ENCODE measurements around the gene PRDM8.

Gene PRDM8

DNA sequence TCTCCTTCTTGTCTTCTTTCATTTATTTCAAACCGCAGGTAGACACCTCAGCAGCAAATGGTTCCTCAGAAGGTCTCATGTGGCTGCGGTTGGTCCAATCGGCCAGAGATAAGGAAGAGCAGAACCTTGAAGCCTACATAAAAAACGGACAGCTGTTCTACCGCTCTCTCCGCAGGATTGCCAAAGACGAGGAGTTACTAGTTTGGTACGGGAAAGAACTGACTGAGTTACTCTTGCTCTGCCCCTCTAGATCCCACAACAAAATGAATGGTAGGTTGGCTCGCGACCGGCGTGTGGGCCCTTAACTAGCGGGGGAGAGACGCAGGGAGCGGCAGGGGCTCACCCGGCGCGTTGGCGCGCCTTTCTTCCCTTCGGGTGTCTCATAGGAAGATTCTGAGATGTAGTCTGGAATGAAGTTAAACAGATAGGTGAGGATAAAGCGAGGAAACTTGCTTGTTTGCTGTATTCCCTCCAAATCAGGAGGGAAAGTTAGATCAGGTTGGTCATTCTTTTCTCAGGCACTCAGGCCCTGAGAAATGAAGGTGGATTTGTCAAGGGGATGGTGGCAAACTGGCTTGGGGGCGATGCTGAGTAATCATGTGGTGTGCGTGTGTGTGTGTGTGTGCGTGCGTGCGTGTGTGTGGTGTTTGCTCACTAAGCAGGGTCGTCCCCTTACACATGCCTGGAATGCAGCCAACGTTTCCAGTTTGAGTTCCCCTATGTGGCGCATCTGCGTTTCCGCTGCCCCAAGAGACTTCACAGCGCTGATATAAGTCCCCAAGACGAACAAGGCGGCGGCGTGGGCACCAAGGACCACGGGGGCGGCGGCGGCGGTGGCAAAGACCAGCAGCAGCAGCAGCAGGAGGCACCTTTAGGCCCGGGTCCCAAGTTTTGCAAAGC lies 4.2 kb downstream of the PRDM8 start:
- DNase-seq (ENCODE audit: low read depth) = peak; percentile 47

DNA sequence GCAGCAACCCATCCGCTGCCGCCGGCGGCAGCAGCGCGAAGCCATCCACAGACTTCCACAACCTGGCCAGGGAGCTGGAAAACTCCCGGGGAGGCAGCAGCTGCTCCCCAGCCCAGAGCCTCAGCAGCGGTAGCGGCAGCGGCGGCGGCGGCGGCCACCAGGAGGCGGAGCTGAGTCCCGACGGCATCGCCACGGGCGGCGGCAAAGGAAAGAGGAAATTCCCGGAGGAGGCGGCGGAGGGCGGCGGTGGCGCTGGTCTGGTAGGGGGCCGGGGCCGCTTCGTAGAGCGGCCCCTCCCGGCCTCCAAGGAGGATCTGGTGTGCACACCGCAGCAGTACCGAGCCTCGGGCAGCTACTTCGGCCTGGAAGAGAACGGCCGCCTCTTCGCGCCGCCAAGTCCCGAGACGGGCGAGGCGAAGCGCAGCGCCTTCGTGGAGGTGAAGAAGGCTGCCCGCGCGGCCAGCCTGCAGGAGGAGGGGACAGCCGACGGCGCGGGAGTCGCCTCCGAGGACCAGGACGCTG lies 4.9 kb downstream of the PRDM8 start:
- peak; percentile 62 for DNase-seq (ENCODE audit: low read depth)

DNA sequence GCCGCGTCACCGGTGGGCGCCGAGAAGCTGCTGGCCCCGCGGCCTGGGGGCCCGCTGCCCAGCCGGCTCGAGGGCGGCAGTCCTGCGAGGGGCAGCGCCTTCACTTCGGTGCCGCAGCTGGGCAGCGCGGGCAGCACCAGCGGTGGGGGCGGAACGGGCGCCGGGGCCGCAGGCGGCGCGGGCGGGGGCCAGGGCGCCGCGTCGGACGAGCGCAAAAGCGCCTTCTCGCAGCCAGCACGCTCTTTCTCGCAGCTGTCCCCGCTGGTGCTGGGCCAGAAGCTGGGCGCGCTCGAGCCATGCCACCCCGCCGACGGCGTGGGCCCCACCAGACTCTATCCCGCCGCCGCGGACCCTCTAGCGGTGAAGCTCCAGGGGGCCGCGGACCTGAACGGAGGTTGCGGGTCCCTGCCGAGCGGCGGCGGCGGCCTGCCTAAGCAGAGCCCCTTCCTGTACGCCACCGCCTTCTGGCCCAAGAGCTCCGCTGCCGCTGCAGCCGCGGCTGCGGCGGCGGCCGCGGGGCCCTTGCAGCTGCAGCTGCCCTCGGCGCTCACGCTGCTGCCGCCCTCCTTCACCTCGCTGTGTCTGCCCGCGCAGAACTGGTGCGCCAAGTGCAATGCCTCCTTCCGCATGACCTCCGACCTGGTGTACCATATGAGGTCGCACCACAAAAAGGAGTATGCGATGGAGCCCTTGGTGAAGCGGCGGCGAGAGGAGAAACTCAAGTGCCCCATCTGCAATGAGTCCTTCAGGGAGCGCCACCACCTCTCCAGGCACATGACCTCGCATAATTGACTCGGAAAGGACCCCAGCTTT lies 5.6 kb downstream of the PRDM8 start:
- no peak for DNase-seq (ENCODE audit: low read depth)

DNA sequence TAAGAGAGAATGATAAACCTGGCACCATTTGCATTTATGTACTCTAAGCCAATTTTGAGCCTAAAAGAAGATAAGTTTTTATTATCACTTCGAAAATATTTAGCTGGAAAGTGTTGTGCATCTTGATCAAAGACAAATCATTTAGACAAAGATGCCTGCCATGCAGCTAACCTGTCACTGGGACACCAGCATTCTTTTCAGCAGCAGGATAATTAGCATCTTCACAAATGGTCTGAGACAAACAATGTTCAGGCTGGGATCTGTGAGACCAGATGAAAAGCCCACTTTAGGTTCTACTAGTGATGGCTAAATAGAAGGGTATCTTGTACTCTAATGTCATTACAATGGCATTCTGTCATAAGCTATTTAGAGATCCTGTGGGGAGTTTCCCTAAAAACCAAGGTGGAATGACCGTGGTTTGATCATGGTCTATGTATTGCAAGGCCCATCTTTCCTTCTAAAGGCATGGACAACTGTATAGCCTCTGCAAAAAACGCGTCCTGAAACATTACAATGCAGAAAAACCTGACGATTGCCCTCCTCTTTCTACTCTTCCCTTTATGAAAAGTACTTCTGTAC lies 7.2 kb downstream of the PRDM8 start:
- DNase-seq (ENCODE audit: low read depth) = no peak

DNA sequence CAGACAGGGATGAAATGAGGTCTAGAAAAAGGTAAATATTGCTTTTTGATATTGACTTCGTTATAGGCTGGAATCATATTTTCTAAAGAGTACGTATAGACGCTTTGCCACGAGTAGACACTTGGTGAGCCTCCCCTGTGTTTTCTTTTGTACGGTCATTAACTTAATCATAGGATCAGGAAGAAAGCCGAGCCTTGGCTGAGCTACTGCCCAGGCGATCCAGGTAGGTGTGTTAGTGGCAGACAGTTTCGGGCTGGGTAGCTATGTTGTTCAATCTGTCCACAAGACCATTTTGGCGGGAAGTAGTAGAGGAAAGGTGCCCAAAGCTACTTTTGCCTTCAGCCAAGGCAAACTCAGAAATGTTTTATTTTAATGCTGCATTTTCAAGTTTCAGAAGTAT lies 8.8 kb downstream of the PRDM8 start:
- DNase-seq (ENCODE audit: low read depth) = no peak

DNA sequence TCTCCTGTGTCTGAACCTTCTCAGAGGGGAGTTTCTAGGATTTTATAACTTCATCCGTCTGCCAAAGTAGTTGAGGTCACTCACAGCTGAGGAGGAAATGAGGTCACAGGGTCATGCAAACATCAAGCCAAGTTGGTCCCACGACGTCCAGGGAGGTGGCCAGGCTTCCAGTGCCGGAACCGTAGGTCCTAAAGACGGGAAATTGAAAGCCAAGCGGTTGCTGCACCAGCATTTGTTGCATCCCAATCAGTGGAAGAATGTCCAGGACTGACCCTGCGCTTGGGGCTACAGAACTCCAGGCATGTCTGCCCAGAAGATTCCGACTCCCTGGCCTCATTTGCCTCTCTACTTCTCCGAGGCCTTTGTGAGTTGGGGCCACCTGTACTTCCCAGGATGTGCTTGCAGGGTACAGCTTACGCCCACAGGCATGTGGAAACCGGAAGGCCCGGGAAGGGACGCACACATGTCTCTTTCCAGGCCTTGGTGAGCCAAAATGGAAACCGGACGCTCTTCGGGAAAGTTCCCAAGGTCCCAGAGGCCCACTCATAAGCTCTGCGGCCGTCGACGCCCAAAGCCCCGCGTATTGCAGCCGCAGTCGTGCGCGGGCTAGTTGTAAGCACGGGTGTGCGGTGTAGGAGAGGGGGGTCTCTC lies 9.3 kb downstream of the PRDM8 start:
- no peak for DNase-seq (ENCODE audit: low read depth)

DNA sequence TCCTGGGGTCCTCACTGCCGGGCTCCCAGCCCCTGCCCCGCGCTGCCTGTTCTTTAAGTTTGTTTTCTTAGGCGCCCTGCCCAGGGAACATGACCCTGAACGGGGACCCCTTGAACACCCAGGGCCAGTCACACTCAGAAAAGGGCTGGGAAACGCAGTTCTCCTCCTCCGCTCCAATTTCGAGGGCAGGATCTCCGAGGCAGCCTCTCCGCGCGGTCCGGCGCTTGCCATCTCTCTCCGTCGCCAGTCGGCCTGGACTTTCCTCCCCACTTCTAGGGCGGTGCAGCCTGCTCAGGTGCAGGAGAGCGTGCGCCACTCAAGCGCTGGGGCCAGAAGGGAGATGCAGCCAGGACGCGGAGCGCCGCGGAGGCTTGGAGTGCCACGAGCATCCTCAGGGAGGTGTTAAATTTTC lies 9.9 kb downstream of the PRDM8 start:
- DNase-seq (ENCODE audit: low read depth) = no peak

DNA sequence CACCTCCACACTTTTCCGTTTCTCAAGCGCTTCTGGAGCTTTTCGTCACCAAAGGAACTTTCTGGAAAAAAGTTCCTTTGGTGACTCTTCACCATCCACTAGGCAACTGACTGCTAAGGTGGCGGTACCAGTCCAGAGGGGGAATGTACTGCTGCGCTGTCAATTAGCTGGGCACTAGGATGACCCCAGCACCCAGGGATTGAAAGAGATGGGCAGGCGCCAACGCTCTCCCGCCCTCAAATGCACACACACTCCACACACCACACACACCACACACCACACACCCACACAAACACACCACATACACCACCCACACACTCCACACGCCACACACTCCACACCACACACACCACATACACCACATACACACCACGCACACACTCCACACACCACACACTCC lies 10.4 kb downstream of the PRDM8 start:
- DNase-seq (ENCODE audit: low read depth) = no peak

DNA sequence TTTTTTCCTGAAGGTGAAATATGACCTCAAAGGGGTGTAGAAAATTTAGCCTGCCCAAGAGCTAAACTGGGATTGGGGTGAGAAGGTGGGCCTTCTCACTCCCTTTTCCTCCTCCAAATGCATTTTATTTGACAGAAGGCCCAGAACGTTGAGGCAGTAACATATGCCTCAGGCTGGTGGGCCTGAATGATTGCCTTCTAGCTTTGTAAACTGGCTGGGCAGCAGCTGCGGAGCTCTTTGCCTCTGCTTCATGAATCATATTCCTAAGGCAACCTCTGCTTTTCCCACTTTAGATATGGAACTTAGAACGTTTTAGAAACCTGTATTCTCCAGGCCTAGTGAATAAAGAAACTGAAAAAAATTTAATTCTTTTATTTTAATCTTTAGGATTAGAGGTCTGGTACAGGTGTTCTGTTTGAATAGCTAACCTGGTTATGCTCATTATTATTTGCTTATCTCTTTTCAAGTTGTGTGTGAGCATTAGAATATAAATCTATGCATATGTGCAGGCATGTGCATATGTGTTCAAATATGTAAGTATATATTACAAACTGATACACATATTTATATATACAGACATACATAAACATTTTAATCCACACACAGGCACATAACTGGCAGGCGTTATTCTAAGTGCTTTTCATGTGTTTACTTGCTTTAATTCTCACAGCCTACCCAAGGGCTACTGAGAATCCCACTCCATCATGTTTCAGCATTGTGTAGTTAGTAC lies 11.5 kb downstream of the PRDM8 start:
- no peak for DNase-seq (ENCODE audit: low read depth)

DNA sequence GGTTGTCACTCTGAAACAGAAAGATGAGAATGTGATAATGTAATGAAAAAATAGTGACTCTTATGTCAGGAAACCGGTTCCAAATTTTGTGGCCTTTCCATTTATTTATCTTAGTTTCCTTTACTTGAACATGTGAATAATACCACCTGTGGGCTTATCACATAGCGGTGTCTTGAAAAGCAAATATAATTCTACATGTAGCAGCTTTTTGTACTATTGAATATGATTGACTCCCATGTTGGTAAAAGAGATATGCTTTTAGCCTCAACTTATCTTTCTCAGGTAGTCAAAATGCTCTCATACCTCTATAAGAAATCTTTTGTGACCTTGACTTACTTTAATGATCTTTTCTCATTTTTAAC lies 12.0 kb downstream of the PRDM8 start:
- no peak for DNase-seq (ENCODE audit: low read depth)

DNA sequence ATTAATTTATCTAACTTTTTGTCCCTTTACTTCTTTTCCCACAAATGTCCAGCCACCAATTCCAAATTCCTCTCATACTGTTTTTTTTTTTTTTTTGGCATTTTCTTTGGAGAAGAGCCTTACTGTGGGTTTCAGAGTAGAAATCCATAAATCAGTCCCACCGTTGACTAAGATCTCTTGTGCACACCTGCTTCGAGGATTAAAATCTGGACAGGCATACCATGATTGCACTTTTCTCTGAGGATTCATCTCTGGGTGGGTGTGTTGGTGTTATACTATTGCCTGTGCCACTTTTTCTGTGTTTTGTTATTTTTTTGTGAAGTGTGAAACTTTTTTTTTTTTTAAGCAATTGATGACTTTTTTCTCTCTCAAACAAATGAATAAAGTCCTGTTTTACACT lies 13.2 kb downstream of the PRDM8 start:
- DNase-seq (ENCODE audit: low read depth) = no peak

DNA sequence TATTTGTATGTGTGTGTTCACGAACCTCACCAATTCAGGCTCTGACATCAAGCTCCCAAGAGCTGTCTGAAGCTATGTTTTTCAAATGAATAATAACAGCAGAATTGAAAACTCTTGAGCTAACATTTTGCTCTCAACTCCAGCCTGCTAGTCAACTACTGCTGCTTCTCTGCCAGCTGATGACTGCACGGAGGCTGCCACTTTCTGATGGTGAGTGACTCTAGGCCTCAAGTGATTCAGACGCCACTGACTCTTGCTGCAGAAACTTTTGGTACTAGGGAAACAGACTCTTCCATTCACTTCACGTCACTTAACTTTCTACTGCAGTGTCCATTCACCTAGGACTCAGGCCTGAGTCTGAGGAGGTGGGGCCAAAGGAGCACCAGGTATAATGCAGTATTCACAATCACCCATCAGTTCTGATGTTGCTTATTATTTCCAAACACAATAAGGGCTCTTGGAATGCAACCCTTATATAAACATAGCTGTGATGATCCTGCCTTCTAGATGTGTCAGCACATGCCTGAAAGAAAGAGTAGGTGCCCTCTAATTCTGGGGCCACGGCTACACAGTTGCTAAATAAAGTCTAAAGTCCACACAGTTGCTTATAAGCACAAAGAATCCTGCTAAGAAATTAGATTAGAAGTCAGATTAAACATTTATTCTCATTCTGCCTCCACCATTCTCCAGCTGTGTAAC lies 16.0 kb downstream of the PRDM8 start:
- no peak for DNase-seq (ENCODE audit: low read depth)

DNA sequence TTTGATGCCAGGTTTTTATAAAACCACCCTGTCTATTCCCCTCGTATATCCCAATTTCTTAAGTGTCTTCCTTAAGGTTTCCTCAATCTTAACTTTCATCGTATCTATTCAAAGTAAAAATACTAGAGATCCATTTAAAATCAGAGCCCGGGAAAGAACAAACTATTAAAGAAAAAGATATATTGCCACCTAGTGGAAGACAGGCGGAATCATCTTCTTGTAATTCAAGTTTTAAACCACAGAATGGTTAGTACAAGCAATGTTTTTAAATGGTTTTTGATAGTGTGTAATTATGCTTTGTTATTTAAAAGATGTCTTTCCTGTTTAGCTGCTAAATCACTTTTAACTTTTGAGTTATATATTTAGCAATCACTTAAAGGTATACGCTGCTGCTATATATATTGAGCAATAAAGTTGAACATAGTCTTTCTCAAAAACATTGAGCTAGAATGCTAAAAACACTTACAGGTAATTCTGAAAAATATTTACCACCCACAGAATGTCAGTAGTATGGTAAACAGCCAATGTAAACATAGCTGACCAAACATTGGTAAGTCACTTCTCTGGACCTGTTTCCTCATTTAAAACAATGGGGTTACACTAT lies 18.2 kb downstream of the PRDM8 start:
- DNase-seq (ENCODE audit: low read depth) = no peak

DNA sequence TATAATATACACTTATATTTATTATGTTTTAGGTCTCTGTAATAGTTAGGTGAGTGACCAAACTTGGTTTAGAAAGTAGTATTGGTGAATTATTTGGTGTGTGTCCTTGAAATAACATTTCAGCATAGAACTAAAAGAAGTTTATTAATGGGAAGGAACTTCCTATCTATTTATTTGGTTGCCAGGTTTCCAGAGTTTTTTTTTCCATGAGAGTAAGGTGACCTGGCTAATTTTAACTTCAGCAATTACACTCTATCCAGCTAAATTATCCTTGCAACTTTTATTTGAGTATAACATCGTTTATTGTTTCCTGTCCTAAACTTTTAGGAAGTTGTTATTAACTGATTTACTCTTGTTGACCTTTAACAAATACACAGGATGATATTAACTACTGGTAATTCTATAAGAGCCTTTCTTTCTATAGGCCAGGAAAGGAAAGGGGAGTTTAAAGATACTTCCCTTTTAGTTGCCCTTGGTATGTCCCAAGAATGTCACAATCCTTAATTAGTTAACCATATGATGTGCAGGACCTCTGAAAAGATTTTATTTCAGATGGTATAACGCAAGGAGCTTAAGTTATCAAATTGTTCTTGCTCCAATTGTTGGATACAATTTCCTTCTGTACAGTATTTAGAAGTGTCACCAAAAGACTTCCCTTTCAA lies 18.9 kb downstream of the PRDM8 start:
- DNase-seq (ENCODE audit: low read depth) = no peak

DNA sequence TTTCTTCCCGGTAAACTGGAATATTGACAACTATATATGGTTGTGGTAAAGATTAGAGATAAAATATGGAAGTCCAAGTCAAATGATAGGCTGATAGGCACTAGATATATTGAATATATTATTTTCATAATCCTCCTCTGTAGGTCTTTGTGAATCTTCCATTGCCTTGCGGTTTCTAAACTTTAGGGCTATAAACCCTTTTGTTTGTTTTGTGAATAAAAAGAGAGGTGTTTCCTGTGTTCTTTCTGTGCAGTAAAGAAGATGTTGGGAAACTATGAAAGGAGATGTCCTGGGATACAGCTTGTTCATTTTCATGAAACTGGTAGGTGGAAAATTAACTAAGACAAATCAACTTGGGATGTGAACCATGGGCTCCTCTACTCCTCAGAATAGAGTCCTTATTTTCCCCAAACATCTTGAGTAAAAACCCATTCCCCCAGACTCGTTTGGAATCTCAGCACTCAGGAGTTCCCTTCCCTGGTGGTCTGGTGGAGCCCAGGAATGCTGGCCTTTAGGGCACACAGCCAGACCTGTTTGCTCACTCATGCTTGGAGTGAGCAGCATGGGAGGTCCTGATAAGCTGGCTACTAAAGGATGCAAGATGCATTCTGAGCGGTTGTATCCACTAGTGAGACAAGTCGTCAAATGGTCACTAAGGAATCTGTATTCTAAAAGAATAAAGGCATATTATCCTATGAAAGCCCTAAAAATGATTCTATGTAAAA lies 22.2 kb downstream of the PRDM8 start:
- DNase-seq (ENCODE audit: low read depth) = no peak

DNA sequence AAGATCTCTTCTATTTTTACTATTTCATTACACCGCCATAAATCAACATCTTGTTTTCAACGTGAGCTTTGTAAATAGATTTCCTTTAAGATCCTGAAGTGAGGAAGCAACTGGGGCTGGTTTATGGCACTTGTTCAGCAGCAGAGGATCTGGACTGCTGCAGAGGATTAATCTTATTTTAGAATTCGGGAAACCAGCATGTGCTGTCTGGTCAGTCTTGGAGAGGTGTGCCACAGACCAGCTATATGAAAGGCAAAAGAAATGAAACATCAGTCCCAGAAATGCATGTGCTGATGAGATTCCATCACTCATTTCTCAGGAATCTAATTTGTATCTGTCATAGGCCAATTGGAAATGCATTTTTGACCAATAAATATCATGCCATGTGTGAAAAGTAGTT lies 23.4 kb downstream of the PRDM8 start:
- DNase-seq (ENCODE audit: low read depth) = no peak

DNA sequence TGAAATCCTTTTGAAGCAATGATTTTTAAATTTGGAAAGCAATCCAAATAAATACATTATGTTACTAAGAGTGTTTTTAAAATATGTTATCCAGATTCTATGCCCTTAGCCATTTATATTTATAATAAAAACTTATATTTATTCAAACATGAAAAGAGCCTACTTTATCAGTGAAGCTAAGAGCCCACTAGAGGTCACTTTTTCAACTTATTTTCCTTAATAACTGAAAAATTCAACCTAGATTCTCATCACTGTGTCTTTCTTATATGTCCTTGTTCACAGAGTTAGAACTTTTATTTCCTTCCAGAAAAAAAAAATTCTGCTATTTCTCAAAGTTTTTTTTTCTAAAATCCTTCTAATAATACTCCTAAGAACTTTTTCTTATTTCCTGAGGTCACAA lies 23.9 kb downstream of the PRDM8 start:
- no peak for DNase-seq (ENCODE audit: low read depth)

DNA sequence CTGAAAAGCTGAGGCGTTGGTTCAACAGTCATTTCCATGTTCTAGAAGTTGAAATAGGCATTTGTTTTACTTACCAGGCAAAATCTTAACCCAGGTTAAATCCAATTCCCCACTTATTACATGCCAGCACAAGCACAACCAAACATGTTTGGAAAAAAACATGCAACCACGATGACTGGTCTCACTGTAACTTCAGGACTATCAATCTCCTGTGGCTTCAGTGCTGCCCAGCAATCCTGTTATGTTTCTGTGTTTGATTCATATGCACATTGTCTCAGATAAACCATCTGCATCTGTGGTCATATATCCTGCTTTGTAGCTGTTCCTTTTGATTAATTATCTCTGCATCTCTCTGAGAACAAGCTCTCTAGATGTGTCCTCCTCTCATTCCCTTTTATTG lies 28.3 kb downstream of the PRDM8 start:
- no peak for DNase-seq (ENCODE audit: low read depth)

DNA sequence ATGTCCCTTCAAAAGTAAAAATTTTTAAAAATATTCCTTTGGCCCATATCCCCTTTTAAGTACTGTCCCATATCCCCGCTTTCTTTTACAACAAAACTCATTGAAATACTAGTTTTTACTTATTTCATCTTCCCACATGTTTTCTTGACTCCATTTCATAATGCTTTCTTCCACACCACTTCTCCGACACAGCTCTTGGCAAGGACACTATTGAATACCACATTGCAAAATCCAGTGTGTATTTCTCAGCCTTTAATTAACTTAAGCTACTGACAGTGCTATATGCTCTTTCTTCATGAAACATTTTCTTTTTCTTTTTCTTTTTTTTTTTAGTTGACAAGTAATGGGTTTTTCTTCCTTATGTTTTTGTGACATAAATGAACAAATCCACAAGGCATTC lies 28.8 kb downstream of the PRDM8 start:
- no peak for DNase-seq (ENCODE audit: low read depth)

Data from stimulated activated CD8-positive, alpha-beta memory T cell treated with anti-CD3 and anti-CD28 coated beads, Interleukin-12 subunit alpha, Interleukin-12 subunit beta, amount 100 ng/mL, for 1 hour (primary cell).